HG03457 (cell line): ENCODE results near the gene TBC1D5.
"Not testable (repeated sequence)": the region's sequence is repeated elsewhere in the genome, so short reads cannot be mapped to it uniquely, and the experiment has no call there.

ENCODE experiments used
- ATAC-seq: cut with Tn5 transposase; IDR thresholded peaks from one replicate; pipeline ENCODE4 v1.9.1; 2021; ENCODE audit warnings: moderate number of reproducible peaks; ENCODE audit not compliant: unreplicated experiment

Gene TBC1D5

DNA sequence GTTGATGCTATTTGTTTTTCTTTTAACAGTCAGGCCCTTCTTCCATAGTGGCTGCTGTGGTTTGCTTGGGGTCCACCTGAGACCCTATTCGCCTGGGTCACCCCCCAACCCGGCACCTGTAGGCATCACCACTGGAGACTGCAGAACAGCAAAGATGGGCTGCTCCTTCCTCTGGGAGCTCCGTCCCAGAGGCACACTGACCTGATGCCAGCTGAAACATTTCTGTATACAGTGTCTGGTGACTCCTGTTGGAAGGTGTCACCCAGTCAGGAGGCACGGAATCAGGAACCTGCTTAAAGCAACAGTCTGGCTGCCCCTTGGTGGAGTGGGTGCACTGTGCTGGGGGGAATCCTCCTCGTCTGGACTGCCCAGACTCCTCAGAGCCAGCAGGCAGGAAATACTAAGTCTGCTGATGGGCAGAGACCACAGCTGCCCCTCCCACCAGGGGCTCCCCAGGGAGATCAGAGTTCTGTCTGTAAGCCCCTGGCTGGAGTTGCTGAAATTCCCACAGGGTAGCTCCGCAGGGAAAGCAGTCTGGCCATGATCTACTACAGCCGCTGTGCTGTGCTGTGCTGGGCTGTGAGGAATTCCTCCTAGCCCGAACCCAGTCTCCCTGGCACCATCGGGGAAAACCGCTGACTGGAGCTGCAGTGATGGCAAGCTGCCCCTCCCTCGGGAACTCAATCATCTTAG lies 248.2 kb downstream of the TBC1D5 start:
- no peak for ATAC-seq

DNA sequence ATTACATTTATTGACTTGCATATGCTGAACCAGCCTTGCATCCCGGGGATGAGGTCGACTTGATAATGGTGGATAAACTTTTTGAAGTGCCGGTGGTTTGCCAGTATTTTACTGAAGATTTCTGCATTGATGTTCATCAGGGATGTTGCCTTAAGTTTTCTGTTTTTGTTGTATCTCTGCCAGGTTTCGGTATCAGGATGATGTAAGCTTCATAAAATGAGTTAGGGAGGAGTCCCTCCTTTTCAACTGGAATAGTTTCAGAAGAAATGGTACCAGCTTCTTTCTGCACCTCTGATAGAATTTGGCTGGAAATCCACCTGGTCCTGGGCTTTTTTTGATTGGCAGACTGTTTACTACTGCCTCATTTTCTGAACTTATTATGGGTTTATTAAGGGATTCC lies 250.8 kb downstream of the TBC1D5 start:
- no peak for ATAC-seq

DNA sequence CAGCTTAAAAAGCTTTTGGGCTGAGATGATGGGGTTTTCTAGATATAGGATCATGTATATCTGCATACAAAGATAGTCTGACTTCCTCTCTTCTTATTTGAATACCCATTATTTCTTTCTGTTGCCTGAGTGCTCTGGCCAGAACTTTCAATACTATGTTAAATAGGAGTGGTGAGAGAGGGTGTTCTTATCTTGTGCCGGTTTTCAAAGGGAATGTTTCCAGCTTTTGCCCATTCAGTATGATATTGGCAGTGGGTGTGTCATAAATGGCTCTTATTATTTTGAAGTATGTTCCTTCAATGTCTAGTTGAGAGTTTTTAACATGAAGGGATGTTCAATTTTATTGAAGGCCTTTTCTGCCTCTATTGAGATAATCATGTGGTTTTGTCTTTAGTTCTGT lies 251.2 kb downstream of the TBC1D5 start:
- ATAC-seq = not testable (repeated sequence)

DNA sequence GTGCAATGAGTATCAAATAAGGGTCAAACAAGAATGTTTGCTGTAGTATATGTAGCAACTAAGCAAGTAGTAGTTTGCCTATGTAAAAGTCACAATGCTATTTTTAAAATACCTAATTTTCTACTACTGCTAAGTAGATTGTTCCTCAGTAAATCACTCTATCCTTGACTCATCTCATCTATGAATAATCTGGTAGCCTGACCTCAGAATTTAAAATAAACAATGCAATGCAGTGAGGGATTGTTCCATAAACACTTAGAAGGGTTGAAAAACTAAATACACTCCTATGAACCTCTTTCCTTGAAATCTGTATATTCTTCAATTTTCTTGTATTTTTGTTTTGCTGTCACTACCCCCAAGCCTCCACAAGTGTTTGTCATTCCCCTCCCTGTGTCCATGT lies 253.3 kb downstream of the TBC1D5 start:
- no peak for ATAC-seq

GRCh38 chr3:17481116-17481515 lies 261.3 kb downstream of the TBC1D5 start:
- no peak for ATAC-seq

- ATAC-seq = no peak
These were observed 262.6 kb downstream of the TBC1D5 start for GRCh38 chr3:17479681-17480405.

GRCh38 chr3:17478673-17479072 lies 263.8 kb downstream of the TBC1D5 start:
- ATAC-seq = no peak

DNA sequence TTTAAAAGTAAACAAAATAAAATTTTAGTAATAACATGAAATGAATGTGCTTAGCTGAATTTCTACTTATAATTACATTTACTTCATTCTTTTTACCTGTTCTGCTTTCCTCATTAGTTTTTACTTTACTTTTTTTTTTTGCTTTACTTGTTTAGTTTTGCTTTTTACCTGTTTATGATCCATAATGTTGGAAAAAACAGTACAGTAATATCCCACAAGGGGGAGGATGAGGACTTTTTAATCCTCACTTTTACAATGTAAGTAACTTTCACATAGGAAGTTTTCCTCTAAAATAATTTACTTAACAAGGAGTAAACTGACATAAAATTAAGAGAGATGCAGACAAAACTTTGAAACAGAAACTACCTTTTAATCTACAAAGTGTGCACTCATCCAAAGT lies 268.7 kb downstream of the TBC1D5 start:
- ATAC-seq = no peak

- ATAC-seq = no peak
These were observed 272.5 kb downstream of the TBC1D5 start for GRCh38 chr3:17469954-17470353.

DNA sequence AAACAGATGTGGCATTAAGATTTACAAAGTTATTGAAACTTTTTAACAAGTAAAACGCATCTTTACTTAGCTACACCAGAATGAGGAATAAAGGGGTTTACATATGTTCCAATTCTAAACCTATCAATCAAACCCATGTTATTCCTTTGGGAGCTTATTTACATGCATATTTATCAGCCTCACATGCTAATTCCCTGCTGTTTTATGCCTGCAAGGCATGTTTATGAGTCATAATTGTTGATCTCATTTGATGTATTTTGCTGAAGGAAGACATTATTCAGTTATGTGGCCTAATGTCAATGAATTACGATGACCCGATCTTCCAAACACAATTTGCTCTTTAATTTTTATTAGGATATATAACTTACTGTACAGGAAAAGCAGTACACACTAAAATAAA lies 272.9 kb downstream of the TBC1D5 start:
- no peak for ATAC-seq

GRCh38 chr3:17466028-17466427 lies 276.4 kb downstream of the TBC1D5 start:
- no peak for ATAC-seq

- ATAC-seq = no peak
These were observed 282.9 kb downstream of the TBC1D5 start for GRCh38 chr3:17459470-17459993.

DNA sequence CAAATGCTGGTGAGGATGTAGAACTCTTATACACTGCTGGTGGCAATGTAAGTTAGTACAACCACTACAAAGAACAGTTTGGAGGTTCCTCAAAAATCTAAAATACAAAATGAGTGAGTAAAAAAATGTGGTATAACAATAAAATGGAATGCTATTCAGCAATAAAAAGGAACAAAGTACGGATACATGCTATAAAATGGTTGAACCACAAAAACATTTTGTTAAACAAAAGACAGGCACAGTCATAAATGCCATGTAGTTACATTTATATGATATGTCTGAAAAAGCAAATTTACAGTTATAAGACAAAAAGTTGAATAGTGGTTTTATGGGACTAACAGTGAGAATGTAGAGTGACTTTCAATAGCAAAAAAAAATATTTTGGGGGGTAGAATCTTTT lies 285.8 kb downstream of the TBC1D5 start:
- no peak for ATAC-seq

DNA sequence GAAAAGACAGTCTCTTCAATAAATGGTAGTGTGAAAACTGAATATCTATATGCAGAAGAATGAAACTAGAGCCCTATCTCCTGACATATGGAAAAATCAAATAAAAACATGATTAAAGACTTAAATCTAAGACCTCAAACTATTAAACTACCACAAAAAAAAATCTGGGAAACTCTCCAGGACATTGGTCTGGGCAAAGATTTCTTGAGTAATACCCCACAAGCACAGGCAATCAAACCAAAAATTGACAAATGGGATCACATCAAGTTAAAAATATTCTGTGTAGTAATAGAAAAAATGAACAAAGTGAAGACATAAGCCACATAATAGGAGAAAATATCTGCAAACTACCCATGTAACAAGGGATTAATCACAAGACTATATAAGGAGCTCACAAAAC lies 286.4 kb downstream of the TBC1D5 start:
- no peak for ATAC-seq

GRCh38 chr3:17444865-17445264 lies 297.6 kb downstream of the TBC1D5 start:
- no peak for ATAC-seq

DNA sequence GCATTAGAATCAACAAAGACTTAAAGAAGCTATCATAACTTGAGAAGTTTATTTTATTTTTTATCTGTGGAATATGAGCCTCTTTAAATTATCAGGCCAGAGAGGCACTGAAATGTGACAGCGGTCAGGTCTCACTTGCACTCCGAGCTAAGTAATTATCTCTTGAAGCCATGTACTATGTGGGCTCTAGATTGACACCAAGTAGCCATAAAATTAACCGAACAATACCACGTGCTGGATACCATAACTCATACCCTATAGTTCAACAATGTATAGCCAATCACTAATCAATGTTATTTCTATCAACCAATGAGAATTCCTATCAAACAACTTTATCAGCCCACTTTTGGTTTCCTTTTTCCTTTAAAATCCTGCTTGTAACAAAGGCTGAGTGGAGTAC lies 299.3 kb downstream of the TBC1D5 start:
- ATAC-seq = no peak

DNA sequence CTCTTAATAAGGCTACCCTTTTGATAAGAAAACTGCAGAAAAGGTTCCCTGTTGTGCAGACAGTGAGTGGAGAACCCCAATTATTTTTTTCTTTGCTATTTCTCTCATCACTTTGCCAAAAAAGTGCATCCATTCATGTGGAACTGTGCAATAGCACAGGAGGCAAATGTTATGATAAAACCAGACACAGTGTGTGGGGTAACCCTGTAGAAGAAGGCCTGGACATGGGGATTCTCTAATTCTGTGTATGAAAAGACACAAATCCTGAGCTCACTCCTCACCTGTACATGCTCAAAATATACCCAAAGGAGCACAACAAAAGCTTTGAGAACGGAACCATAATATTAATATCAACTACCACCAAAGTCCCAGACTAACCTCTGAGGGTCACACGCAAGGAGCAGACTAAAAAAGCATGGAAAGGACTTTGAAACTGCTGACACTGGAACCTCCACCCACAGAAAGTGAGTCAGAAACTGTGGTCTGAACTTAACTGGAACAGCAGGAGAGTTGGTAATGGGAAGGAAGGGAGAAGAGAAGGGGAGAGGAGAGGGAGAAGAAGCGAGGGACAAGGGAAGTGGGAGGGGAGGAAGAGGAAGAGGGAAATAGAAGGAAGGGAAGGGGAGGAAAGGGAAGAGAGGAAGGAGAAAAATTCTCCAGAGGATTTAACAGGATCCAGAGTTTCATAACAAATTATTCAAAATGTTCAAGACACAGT lies 299.9 kb downstream of the TBC1D5 start:
- no peak for ATAC-seq

- ATAC-seq = no peak
These were observed 308.6 kb downstream of the TBC1D5 start for GRCh38 chr3:17433876-17434275.

DNA sequence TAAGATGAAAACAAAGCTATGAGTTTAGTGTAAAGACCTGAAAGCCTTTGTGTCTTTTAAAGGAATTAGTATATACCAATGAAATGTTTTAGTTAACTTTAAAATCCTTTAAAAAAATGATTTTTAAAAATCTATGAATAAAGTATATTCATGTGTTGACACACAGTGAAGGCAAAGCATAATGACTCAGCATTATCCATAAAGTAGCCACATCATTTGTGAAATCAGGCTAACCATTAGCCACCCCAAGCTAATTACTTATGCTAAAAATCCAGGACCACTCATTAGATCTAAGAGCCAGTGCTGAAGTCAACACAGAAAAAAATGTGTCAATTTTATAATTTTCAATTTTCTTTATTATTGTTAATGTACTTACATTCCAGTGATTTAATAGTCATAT lies 310.2 kb downstream of the TBC1D5 start:
- ATAC-seq = no peak

GRCh38 chr3:17431484-17432045 lies 310.9 kb downstream of the TBC1D5 start:
- no peak for ATAC-seq

GRCh38 chr3:17431004-17431403 lies 311.4 kb downstream of the TBC1D5 start:
- no peak for ATAC-seq
